Psoas muscle (tissue), 8 donors: ENCODE results near the gene TCL1B. TPM values are rescaled to one million over a fixed set of nuclear protein-coding genes. Genes with fewer than 3 reads are reported as not detected.

Experiments
- ATAC-seq, 4 donors: fragments of 200-7000 bp; cut with Tn5 transposase; one replicate each; pipeline ENCODE4 v1.9.1; 2020; ENCODE audit warnings: moderate library complexity in 3 of 4, mild to moderate bottlenecking in 2 of 4
- DNase-seq, 2 donors: peaks; one replicate each; pipeline ENCODE4 v3.0.0-alpha.2; 2020
- H3K27ac ChIP-seq: fragments of 200-600 bp; one replicate; pipeline ENCODE4 v1.8.0; 2022
- H3K27me3 ChIP-seq, 3 donors: fragments of 200-600 bp in 1 of 3; one replicate each; pipeline versions ENCODE4 v1.6.1 to v1.8.0; 2013 to 2022; ENCODE audit warnings: low read length in 2 of 3, mild to moderate bottlenecking in 2 of 3, moderate library complexity in 1 of 3; ENCODE audit not compliant: insufficient read depth in 3 of 3
- H3K36me3 ChIP-seq, 2 donors: fragments of 200-600 bp in 1 of 2; one replicate each; pipeline versions ENCODE4 v1.6.1 to v1.8.0; 2013 to 2022; ENCODE audit warnings: low read depth in 1 of 2, mild to moderate bottlenecking in 1 of 2, moderate library complexity in 1 of 2; ENCODE audit not compliant: insufficient read depth in 1 of 2
- H3K4me1 ChIP-seq: fragments of 200-600 bp; one replicate; pipeline ENCODE4 v1.8.0; 2022
- H3K4me3 ChIP-seq: fragments of 200-600 bp; one replicate; pipeline ENCODE4 v1.8.0; 2022; ENCODE audit warnings: mild to moderate bottlenecking
- H3K9me3 ChIP-seq: fragments of 200-600 bp; one replicate; pipeline ENCODE4 v1.8.0; 2022
- CTCF ChIP-seq: fragments of 200-600 bp; IDR thresholded peaks from one replicate; pipeline ENCODE4 v1.8.0; 2022; ENCODE audit warnings: antibody characterized with exemption
- WGBS, 3 donors: extraction: QIAGEN DNeasy Blood & Tissue Kit; methylation state at CpG; one replicate each; pipeline versions ENCODE4 v1.1.6 to v1.1.7; 2013; 5-methylcytosine and 5-hydroxymethylcytosine counted together
- intact Hi-C, 2 donors: fragments of 100-400 bp; cut with DNase I; formaldehyde crosslinking; loops; one replicate each; pipeline versions ENCODE4 v1.11.0 to v1.14.2; 2022
- polyA plus RNA-seq, 3 donors: library from polyadenylated mRNA; stranded (reverse); fragments of 200-250 nt; gene quantifications; one replicate each; pipeline ENCODE4 v1.2.3, GENCODE V29; 2013
- total RNA-seq, 4 donors: library from RNA; stranded (reverse); fragmentation: NEBNext Ultra II Directional in 2 of 4; extraction: Animal tissue kit (Norgen Biotek cat#: 25700) in 2 of 4; gene quantifications; one replicate each; pipeline versions ENCODE4 v1.2.1 to v1.2.4, GENCODE V29; 2021 to 2023
- donor health status: healthy with polysubstance abuse.
- donor health status: DM: no; HTN: no; CAD: no; lungs with moderate emphysema.
- donor health status: Bipolar disorder and iron deficiency.
- donor health status: healthy.
- donor health status: DM: yes; HTN: yes; CAD: no.
- donor health status: DM: no; HTN: no; CAD: no.
- donor health status: DM: no; HTN: no; CAD: no.
- donor health status: DM: yes; HTN: yes; CAD: no.

The TCL1B gene
- total and polyA plus RNA-seq, 7 donors: not detected

DNA sequence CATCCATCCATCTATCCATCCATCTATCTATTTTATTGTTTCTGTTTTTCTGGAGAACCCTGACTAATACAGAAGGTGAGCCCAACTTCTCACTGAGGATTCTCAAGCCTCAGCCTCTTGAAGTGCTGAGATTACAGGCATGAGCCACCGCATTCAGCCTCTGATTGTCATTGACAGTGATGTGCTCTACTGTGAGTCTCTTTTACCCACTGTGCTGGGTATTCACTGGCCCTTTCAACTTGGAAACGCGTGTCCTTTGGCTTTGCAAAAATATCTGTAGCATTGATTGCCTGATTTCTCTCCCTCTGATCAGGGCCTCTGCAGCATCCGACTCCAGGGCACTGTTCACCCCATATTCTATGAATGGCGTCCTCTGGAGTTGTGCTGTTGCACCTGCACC is 29.6 kb upstream of the TCL1B start:
- no peak for ATAC-seq
- Histone ChIP-seq H3K27me3 (peaks cover 0 to 17% (median 5%) of the 10 kb centered on the region in 3 donors), H3K36me3 (no peaks in the 10 kb centered on the region), H3K4me3 (no peak overlapping the region), H3K9me3 (no peaks in the 10 kb centered on the region), H3K4me1 (no peaks in the 10 kb centered on the region), H3K27ac (no peak overlapping the region)
- DNase-seq: no peak
- WGBS, 3 donors: 79 to 85% (median 79%) methylated on average over 5 of the region's 5 CpGs
- no peak for TF ChIP-seq CTCF
- intact Hi-C loops: no loop called here

DNA sequence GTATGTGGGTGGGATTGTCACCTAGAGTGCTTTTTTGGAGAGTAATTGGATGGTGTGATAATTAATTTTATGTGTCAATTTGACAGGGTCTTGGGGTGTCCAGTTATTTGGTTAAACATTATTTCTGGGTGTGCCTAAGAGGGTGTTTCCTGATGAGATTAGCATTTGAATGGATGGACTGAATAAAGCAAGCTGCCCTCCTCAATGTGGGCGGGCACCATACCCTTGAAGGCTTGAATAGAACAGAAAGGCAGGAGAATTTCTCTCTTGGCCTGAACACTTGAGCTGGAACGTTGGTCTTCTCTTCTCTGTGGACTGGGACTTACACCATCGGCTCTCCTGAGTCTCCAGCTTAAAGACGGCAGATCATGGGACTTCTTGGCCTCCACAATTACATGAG is 28.8 kb upstream of the TCL1B start:
- no peaks in the 10 kb centered on the region for H3K4me1 ChIP-seq
- H3K27me3 ChIP-seq: peaks cover 0 to 17% (median 5%) of the 10 kb centered on the region in 3 donors
- H3K4me3 ChIP-seq: no peak overlapping the region
- WGBS, 3 donors: 62 to 77% (median 70%) methylated on average over 4 of the region's 4 CpGs
- no peaks in the 10 kb centered on the region for H3K36me3 ChIP-seq
- TF ChIP-seq CTCF: no peak
- intact Hi-C loops: no loop called here
- DNase-seq (no peak), ATAC-seq (no peak)
- no peak overlapping the region for H3K27ac ChIP-seq
- no peaks in the 10 kb centered on the region for H3K9me3 ChIP-seq

DNA sequence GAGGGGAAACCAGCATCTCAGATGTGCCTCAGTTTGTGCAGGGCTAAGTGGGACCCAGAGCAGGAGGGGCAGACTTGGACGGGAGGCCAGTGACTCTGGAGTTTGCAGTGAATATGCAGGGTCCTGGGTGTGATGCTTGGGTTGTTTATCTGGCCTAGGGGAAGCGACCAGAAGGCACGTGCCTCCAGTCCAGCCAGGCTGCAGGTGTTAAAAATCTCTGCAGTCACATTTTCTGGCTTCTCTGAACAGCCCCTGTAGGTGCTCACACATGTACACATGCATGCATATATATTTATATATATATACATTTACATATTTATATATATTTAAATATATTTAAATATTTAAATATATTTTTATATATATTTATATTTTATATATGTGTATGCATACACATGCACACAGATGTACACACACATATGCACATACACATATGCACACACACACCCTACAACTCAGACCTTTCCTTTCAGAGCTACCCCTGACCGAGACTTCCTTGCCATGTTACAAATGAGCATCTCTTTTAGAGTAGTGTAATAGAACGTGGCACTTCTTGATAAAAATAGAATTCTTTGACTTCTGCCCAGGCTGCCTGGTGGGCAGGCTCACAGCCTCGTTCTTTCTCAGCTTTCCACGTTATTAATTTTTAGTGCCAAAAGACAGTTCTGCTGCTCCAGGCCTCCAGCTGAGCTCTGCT is 26.8 kb upstream of the TCL1B start:
- Histone ChIP-seq H3K36me3 (no peaks in the 10 kb centered on the region), H3K9me3 (no peaks in the 10 kb centered on the region), H3K27me3 (peaks cover 0 to 17% (median 5%) of the 10 kb centered on the region in 3 donors), H3K27ac (no peak overlapping the region), H3K4me3 (no peak overlapping the region), H3K4me1 (no peaks in the 10 kb centered on the region)
- ATAC-seq (no peak), DNase-seq (no peak)
- TF ChIP-seq CTCF: no peak
- intact Hi-C loops: no loop called here
- WGBS, 3 donors: 31 to 45% (median 34%) methylated on average over 7 of the region's 7 CpGs

DNA sequence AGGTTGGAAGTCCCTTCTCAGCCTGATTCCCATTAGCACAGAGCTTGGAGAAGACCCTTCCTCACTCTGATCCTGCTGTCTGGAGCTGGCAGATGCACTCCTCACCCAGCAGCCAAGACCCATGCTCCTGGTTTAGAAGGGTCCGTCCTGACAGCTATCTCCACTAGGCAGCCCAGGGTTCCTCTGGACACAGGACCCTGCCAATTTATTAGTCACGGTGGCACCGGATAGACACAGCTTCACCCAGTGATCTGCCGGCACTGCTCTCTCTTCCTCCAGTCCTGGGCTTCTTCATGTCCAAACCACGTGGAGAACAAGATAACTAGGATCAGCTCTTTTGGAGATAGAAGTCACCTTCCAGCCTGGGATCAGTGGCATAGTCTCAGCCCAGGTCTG is 26.2 kb upstream of the TCL1B start:
- no peak for TF ChIP-seq CTCF
- ATAC-seq: peak in 1 of 4 donors; percentile 30
- WGBS, 3 donors: 27 to 44% (median 28%) methylated on average over 5 of the region's 5 CpGs
- Histone ChIP-seq H3K36me3 (no peaks in the 10 kb centered on the region), H3K27me3 (peaks cover 0 to 17% (median 5%) of the 10 kb centered on the region in 3 donors), H3K27ac (no peak overlapping the region), H3K9me3 (no peaks in the 10 kb centered on the region), H3K4me3 (no peak overlapping the region), H3K4me1 (no peaks in the 10 kb centered on the region)
- intact Hi-C loops: no loop called here
- no peak for DNase-seq
